HG03521 (cell line): ENCODE measurements around the gene C2orf81.
"Not testable (repeated sequence)": the region's sequence is repeated elsewhere in the genome, so short reads cannot be mapped to it uniquely, and the experiment has no call there.

ENCODE experiments used
- ATAC-seq: cut with Tn5 transposase; IDR thresholded peaks from one replicate; pipeline ENCODE4 v1.9.1; 2021; ENCODE audit warnings: mild to moderate bottlenecking, moderate library complexity; ENCODE audit not compliant: unreplicated experiment

The C2orf81 gene

GRCh38 chr2:74444498-74445318 is 23.3 kb upstream of the C2orf81 start:
- ATAC-seq = no peak

- not testable (repeated sequence) for ATAC-seq
Measured at GRCh38 chr2:74442483-74443297, 21.3 kb upstream of the C2orf81 start.

GRCh38 chr2:74441690-74442482 is 20.5 kb upstream of the C2orf81 start, which contains the start of gene RTKN:
Gene RTKN (minus strand): TSS chr2:74441937. CDS start chr2:74441816, 121 bp downstream.
- ATAC-seq = no peak

GRCh38 chr2:74441170-74441689 is 19.8 kb upstream of the C2orf81 start:
- no peak for ATAC-seq

- ATAC-seq = peak; percentile 82
Measured at GRCh38 chr2:74440378-74441169, 19.2 kb upstream of the C2orf81 start.

- ATAC-seq = peak; percentile 7
Measured at GRCh38 chr2:74439803-74440377, 18.5 kb upstream of the C2orf81 start.

- no peak for ATAC-seq
Measured at GRCh38 chr2:74439373-74439772, 18.0 kb upstream of the C2orf81 start.

GRCh38 chr2:74438248-74438647 is 16.8 kb upstream of the C2orf81 start:
- ATAC-seq = no peak

GRCh38 chr2:74436848-74437695 is 15.7 kb upstream of the C2orf81 start:
- no peak for ATAC-seq

- no peak for ATAC-seq
Measured at GRCh38 chr2:74436111-74436805, 14.8 kb upstream of the C2orf81 start.

- ATAC-seq = no peak
Measured at GRCh38 chr2:74430502-74430901, 9.1 kb upstream of the C2orf81 start.

GRCh38 chr2:74429487-74430451 is 8.3 kb upstream of the C2orf81 start:
- ATAC-seq = no peak

GRCh38 chr2:74428675-74429074 is 7.3 kb upstream of the C2orf81 start:
- ATAC-seq = no peak

- no peak for ATAC-seq
Measured at GRCh38 chr2:74427551-74427950, 6.1 kb upstream of the C2orf81 start.

- no peak for ATAC-seq
Measured at GRCh38 chr2:74426181-74426758, 4.9 kb upstream of the C2orf81 start.

GRCh38 chr2:74425523-74425922 is 4.1 kb upstream of the C2orf81 start:
- ATAC-seq = no peak

GRCh38 chr2:74424995-74425406 is 3.6 kb upstream of the C2orf81 start:
- ATAC-seq = no peak
